Left lung (tissue), 14 donors: ENCODE data around the gene ARL10. TPM values are rescaled to one million over a fixed set of nuclear protein-coding genes. Genes with fewer than 3 reads are reported as not detected.

Experiments used
- ATAC-seq: fragments of 200-7000 bp; cut with Tn5 transposase; one replicate; pipeline ENCODE4 v1.9.1; 2020; ENCODE audit warnings: moderate library complexity
- DNase-seq, 4 donors: peaks; one replicate each; pipeline ENCODE4 v3.0.0-alpha.2; 2013 to 2020
- H3K27ac ChIP-seq, 2 donors: fragments of 200-600 bp; sonication (generic) in 1 of 2; one replicate each; pipeline versions ENCODE4 v1.5.0 to v1.8.0; 2020 to 2021
- H3K27me3 ChIP-seq, 2 donors: fragments of 200-600 bp; sonication (generic) in 1 of 2; one replicate each; pipeline versions ENCODE4 v1.5.0 to v1.8.0; 2020 to 2021
- H3K36me3 ChIP-seq, 2 donors: fragments of 200-600 bp; sonication (generic) in 1 of 2; one replicate each; pipeline versions ENCODE4 v1.5.0 to v1.8.0; 2020 to 2021
- H3K4me1 ChIP-seq, 2 donors: fragments of 200-600 bp; one replicate each; pipeline ENCODE4 v1.8.0; 2021
- H3K4me3 ChIP-seq, 2 donors: fragments of 200-600 bp; sonication (generic) in 1 of 2; one replicate each; pipeline versions ENCODE4 v1.5.0 to v1.8.0; 2020 to 2021; ENCODE audit warnings: mild to moderate bottlenecking in 1 of 2
- H3K9me3 ChIP-seq, 2 donors: fragments of 200-600 bp; sonication (generic) in 1 of 2; one replicate each; pipeline versions ENCODE4 v1.5.0 to v1.8.0; 2020 to 2021
- CTCF ChIP-seq, 2 donors: fragments of 200-600 bp; sonication (generic) in 1 of 2; IDR thresholded peaks; one replicate each; pipeline versions ENCODE4 v1.5.0 to v1.8.0; 2021; ENCODE audit warnings: antibody characterized with exemption in 2 of 2
- intact Hi-C, 2 donors: fragments of 100-400 bp; cut with DNase I; formaldehyde crosslinking; loops; one replicate each; pipeline versions ENCODE4 v1.11.2 to v1.14.2; 2022
- long read RNA-seq, 12 donors: library from polyadenylated mRNA in 2 of 12; unstranded in 2 of 12; transcript quantifications; one replicate each; pipeline ENCODE4 v2.0.0 and lab custom pipeline, GENCODE V29; 2019 to 2026
- polyA plus RNA-seq, 6 donors: library from polyadenylated mRNA; unstranded; fragments of 120-200 nt; gene quantifications; one replicate each; pipeline ENCODE4 v1.2.1, GENCODE V29; 2013; ENCODE audit not compliant: insufficient read length in 6 of 6
- total RNA-seq, 2 donors: library from RNA; stranded (reverse); fragmentation: NEBNext Ultra II Directional; extraction: Animal tissue kit (Norgen Biotek cat#: 25700); gene quantifications; one replicate each; pipeline ENCODE4 v1.2.1, GENCODE V29; 2021
- donor health status: DM: no; HTN: yes; CAD: no.
- donor health status: DM: no; HTN: no; CAD: no.

ARL10 gene
- total RNA-seq (1 to 10 TPM; 6.0 to 8.2 TPM), polyA plus RNA-seq (10 to 100 TPM; 16.5 to 20.1 (median 18.6) TPM)
- long read RNA-seq, donor 1, full-length matches to known transcripts: 3 of 3 reads
- long read RNA-seq, donor 1, partial matches to known transcripts: 0 of 3 reads
- long read RNA-seq, donor 1, other reads (novel, unspliced or antisense): 0 of 3 reads
- long read RNA-seq, donor 2, full-length matches to known transcripts: 2 of 48 reads
- long read RNA-seq, donor 2, partial matches to known transcripts: 7 of 48 reads
- long read RNA-seq, donor 2, other reads (novel, unspliced or antisense): 39 of 48 reads
- long read RNA-seq, donor 3, full-length matches to known transcripts: 4 of 21 reads
- long read RNA-seq, donor 3, partial matches to known transcripts: 0 of 21 reads
- long read RNA-seq, donor 3, other reads (novel, unspliced or antisense): 17 of 21 reads
- long read RNA-seq, donor 4: 0 reads
- long read RNA-seq, donor 5, full-length matches to known transcripts: 2 of 16 reads
- long read RNA-seq, donor 5, partial matches to known transcripts: 0 of 16 reads
- long read RNA-seq, donor 5, other reads (novel, unspliced or antisense): 14 of 16 reads
- long read RNA-seq, donor 6, full-length matches to known transcripts: 1 of 31 reads
- long read RNA-seq, donor 6, partial matches to known transcripts: 6 of 31 reads
- long read RNA-seq, donor 6, other reads (novel, unspliced or antisense): 24 of 31 reads
- long read RNA-seq, donor 7, full-length matches to known transcripts: 3 of 3 reads
- long read RNA-seq, donor 7, partial matches to known transcripts: 0 of 3 reads
- long read RNA-seq, donor 7, other reads (novel, unspliced or antisense): 0 of 3 reads
- long read RNA-seq, donor 8, full-length matches to known transcripts: 5 of 103 reads
- long read RNA-seq, donor 8, partial matches to known transcripts: 9 of 103 reads
- long read RNA-seq, donor 8, other reads (novel, unspliced or antisense): 89 of 103 reads
- long read RNA-seq, donor 9: 0 reads
- long read RNA-seq, donor 10, partial matches to known transcripts: 0 of 1 reads
- long read RNA-seq, donor 10, other reads (novel, unspliced or antisense): 1 of 1 reads
- long read RNA-seq, donor 11, full-length matches to known transcripts: 5 of 291 reads
- long read RNA-seq, donor 11, partial matches to known transcripts: 84 of 291 reads
- long read RNA-seq, donor 11, other reads (novel, unspliced or antisense): 202 of 291 reads
- long read RNA-seq, donor 12, full-length matches to known transcripts: 1 of 1 reads
- long read RNA-seq, donor 12, partial matches to known transcripts: 0 of 1 reads
- long read RNA-seq, donor 12, other reads (novel, unspliced or antisense): 0 of 1 reads

- peak within 1 kb of the TSS in 1 of 2 donors; percentile 48 for H3K27ac ChIP-seq
- peak; percentile 11 for ATAC-seq
These were observed at the start of gene ARL10 for GRCh38 chr5:176365351-176366231. ARL10 (plus strand) TSS chr5:176365487; CDS start chr5:176365564, 77 bp downstream.

GRCh38 chr5:176317534-176318374 is 47.5 kb upstream of the ARL10 start:
- no peaks in the 10 kb centered on the region for H3K9me3 ChIP-seq
- intact Hi-C loops: no loop called here
- no peaks in the 10 kb centered on the region for H3K4me1 ChIP-seq
- no peak overlapping the region for H3K27ac ChIP-seq
- H3K27me3 ChIP-seq: no peaks in the 10 kb centered on the region
- peak; percentile 44 for ATAC-seq
- no peak for TF ChIP-seq CTCF (IDR thresholded peaks at IDR 0.05)
- peaks cover 0 to 36% of the 10 kb centered on the region in 2 donors for H3K36me3 ChIP-seq
- no peak for DNase-seq
- H3K4me3 ChIP-seq: no peak overlapping the region

More at GRCh38 chr5:176365351-176366231, at the start of gene ARL10:
- Histone ChIP-seq H3K4me1 (peaks cover 0 to 31% of the 10 kb centered on the region in 2 donors), H3K27me3 (peaks cover 0 to 40% of the 10 kb centered on the region in 2 donors), H3K36me3 (no peaks in the 10 kb centered on the region), H3K9me3 (no peaks in the 10 kb centered on the region), H3K4me3 (peak within 1 kb of the TSS; percentile 84 to 86)
- TF ChIP-seq CTCF (IDR thresholded peaks at IDR 0.05): no peak
- intact Hi-C loops: no loop called here
- peak; percentile 32 to 86 (median 42) for DNase-seq

GRCh38 chr5:176319827-176320554 is 45.3 kb upstream of the ARL10 start:
- Histone ChIP-seq H3K36me3 (peaks cover 0 to 41% of the 10 kb centered on the region in 2 donors), H3K4me3 (no peak overlapping the region), H3K4me1 (no peaks in the 10 kb centered on the region), H3K9me3 (no peaks in the 10 kb centered on the region), H3K27me3 (no peaks in the 10 kb centered on the region), H3K27ac (no peak overlapping the region)
- intact Hi-C loops: no loop called here
- no peak for ATAC-seq
- TF ChIP-seq CTCF (IDR thresholded peaks at IDR 0.05): no peak
- DNase-seq: no peak
